ENCODE measurements around the gene SCLY.
A peak's percentile ranks its signal among the peaks of the same experiment; 100 is the strongest.
"Not testable (repeated sequence)": the region's sequence is repeated elsewhere in the genome, so short reads cannot be mapped to it uniquely, and the experiment has no call there.

Gene SCLY

DNA sequence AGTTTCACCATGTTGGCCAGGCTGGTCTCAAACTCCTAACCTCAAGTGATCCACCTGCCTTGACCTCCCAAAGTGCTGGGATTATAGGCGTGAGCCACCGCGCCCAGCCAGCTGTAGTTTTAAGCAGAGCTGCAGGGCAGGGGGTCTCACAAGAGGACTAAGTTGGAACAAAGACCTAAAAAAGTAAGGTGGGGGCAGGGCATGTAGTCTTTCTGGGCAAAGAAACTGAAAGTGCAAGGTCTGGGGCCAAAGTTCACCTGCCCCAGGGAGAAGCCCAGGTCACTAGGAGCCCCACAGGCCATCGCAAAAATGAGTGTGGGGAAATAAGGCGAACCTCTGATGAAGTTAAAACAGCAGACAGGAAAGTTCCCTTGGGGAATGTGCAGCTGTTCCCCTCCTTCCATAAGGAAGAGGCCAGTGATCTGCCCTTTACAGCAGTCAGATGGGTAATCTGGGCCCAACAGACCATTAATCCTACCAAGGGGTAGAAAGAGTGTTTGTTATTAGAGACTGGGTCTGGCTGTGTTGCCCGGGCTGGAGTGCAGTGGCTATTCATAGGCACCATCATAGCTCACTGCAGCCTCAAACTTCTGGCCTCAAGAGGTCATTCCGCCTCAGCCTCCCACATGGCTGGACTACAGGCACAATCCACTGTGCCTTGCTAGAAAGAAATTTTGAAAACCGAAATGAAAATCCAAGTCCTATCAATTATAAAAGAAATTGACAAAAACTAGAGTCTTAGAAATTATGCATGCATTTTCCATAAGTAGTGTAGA lies 2.8 kb downstream of the SCLY start:
- Histone ChIP-seq H3K4me3 (no peak overlapping the region), H3K27ac (no peak overlapping the region), H3K27me3 (no peaks in the 10 kb centered on the region), H3K9ac (no peak overlapping the region), H3K4me2 (peak overlapping the region in 3 of 11 experiments; percentile 8 to 33 (median 20); a peak in 7 of 22 replicates), H3K36me3 (peaks cover 38 to 54% (median 49%) of the 10 kb centered on the region in 11 experiments), H4K20me1 (peaks cover 0 to 6% (median 0%) of the 10 kb centered on the region in 11 experiments; a peak in 1 of 22 replicates), H3K9me3 (replicated peaks in 1 of 11) (peaks cover 0 to 11% (median 8%) of the 10 kb centered on the region in 11 experiments; a peak in 10 of 22 replicates), H3K4me1 (peaks cover 18 to 37% (median 30%) of the 10 kb centered on the region in 10 experiments)
- no peak for TF ChIP-seq Cebpa-rat (IDR thresholded peaks at IDR 0.05)

- H3K27ac ChIP-seq: no peak overlapping the region
- no peak overlapping the region for H3K9ac ChIP-seq
- H3K36me3 ChIP-seq: peaks cover 46 to 61% (median 57%) of the 10 kb centered on the region in 11 experiments
- peaks cover 0 to 6% (median 0%) of the 10 kb centered on the region in 11 experiments; a peak in 1 of 22 replicates for H4K20me1 ChIP-seq
- no peak overlapping the region for H3K4me3 ChIP-seq
- no peak for TF ChIP-seq Cebpa-rat (IDR thresholded peaks at IDR 0.05)
- no peaks in the 10 kb centered on the region for H3K27me3 ChIP-seq
- H3K4me1 ChIP-seq: peaks cover 18 to 42% (median 33%) of the 10 kb centered on the region in 10 experiments
- peaks cover 0 to 11% (median 8%) of the 10 kb centered on the region in 11 experiments; a peak in 10 of 22 replicates for H3K9me3 ChIP-seq (replicated peaks in 1 of 11)
- no peak overlapping the region for H3K4me2 ChIP-seq
Observed at GRCh38 chr2:238064376-238064775, 3.6 kb downstream of the SCLY start.

DNA sequence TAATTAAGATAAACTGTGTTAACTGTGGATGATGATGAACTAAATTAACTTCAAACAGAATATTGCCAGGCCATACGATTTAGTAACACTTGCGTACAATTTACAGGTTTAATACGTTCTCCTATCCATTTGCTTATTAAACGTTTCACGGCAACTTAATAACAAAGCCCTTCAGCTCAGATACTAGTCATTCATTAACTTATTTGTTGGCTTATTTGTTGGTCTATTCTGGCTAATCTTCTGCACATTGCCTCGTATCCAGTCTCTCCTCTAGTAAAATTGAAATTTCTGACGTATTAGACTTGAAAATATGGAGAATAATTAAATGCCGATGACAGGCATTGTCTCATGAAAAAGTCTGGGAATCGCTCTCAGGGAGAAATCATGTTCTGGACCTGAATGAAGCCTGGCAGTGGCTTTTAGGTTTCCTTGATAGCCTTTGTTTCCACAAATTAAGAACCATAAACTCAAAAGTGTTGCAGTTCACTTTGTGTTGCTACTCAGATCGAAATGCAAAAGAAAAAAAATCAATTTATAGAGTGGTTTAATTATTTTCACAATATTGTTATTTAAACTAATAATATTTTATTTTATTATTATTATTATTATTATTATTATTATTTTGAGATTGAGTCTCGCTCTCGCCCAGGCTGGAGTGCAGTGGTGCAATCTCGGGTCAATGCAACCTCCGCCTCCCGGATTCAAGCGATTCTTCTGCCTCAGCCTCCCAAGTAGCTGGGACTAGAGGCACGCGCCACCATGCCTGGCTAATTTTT lies 4.5 kb downstream of the SCLY start:
- Histone ChIP-seq H3K4me1 (peaks cover 11 to 34% (median 29%) of the 10 kb centered on the region in 10 experiments), H3K27ac (no peak overlapping the region), H3K4me2 (no peak overlapping the region), H3K9ac (no peak overlapping the region), H3K36me3 (peaks cover 55 to 70% (median 65%) of the 10 kb centered on the region in 11 experiments), H3K4me3 (no peak overlapping the region), H3K27me3 (no peaks in the 10 kb centered on the region), H4K20me1 (peaks cover 0 to 6% (median 0%) of the 10 kb centered on the region in 11 experiments; a peak in 1 of 22 replicates), H3K9me3 (replicated peaks in 1 of 11) (peaks cover 0 to 11% (median 8%) of the 10 kb centered on the region in 11 experiments; a peak in 10 of 22 replicates)
- no peak for TF ChIP-seq Cebpa-rat (IDR thresholded peaks at IDR 0.05)

GRCh38 chr2:238066218-238066617 lies 5.4 kb downstream of the SCLY start:
- Histone ChIP-seq H3K27ac (no peak overlapping the region), H3K4me3 (no peak overlapping the region), H3K27me3 (no peaks in the 10 kb centered on the region), H4K20me1 (peaks cover 0 to 6% (median 0%) of the 10 kb centered on the region in 11 experiments; a peak in 1 of 22 replicates), H3K9ac (no peak overlapping the region), H3K36me3 (peaks cover 64 to 80% (median 74%) of the 10 kb centered on the region in 11 experiments), H3K4me2 (no peak overlapping the region), H3K9me3 (replicated peaks in 1 of 11) (peaks cover 0 to 11% (median 8%) of the 10 kb centered on the region in 11 experiments; a peak in 10 of 22 replicates), H3K4me1 (peaks cover 11 to 34% (median 29%) of the 10 kb centered on the region in 10 experiments)
- TF ChIP-seq Cebpa-rat (IDR thresholded peaks at IDR 0.05): no peak

DNA sequence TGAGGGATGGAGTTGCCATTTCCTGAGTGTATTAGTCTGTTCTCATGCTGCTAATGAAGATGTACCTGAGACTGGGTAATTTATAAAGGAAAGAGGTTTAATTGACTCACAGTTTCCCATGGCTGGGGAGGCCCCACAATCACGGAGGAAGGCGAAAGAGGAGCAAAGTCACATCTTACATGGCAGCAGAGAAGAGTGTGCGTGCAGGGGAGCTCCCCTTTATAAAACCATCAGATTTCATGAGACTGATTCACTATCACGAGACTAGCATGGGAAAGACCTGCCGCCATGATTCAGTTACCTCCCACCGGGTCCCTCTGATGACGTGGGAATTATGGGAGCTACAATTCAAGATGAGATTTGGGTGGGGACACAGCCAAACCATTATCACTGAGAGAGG lies 5.9 kb downstream of the SCLY start:
- H3K4me3 ChIP-seq, H4K20me1 ChIP-seq, H3K27me3 ChIP-seq, H3K27ac ChIP-seq, H3K4me2 ChIP-seq, H3K9ac ChIP-seq: not testable (repeated sequence)
- Histone ChIP-seq H3K4me1 (peaks cover 9 to 31% (median 26%) of the 10 kb centered on the region in 10 experiments), H3K9me3 (replicated peaks in 1 of 11) (peaks cover under 1 to 13% (median 10%) of the 10 kb centered on the region in 11 experiments; a peak in 12 of 22 replicates), H3K36me3 (peaks cover 69 to 85% (median 79%) of the 10 kb centered on the region in 11 experiments)

GRCh38 chr2:238067939-238068338 lies 7.1 kb downstream of the SCLY start:
- no peak overlapping the region for H3K9ac ChIP-seq
- H3K4me1 ChIP-seq: peaks cover 0 to 19% (median 14%) of the 10 kb centered on the region in 10 experiments; a peak in 12 of 20 replicates
- TF ChIP-seq Cebpa-rat (IDR thresholded peaks at IDR 0.05): no peak
- H3K36me3 ChIP-seq: peaks cover 81 to 97% (median 91%) of the 10 kb centered on the region in 11 experiments
- no peak overlapping the region for H3K4me3 ChIP-seq
- no peak overlapping the region for H3K27ac ChIP-seq
- H3K9me3 ChIP-seq (replicated peaks in 1 of 11): peaks cover 12 to 26% (median 17%) of the 10 kb centered on the region in 11 experiments
- H3K27me3 ChIP-seq: no peaks in the 10 kb centered on the region
- peaks cover 0 to 6% (median 0%) of the 10 kb centered on the region in 11 experiments; a peak in 1 of 22 replicates for H4K20me1 ChIP-seq
- H3K4me2 ChIP-seq: no peak overlapping the region

GRCh38 chr2:238069021-238069709 lies 8.4 kb downstream of the SCLY start:
- Histone ChIP-seq H3K27ac (no peak overlapping the region), H3K36me3 (peaks cover 92 to 100% (median 99%) of the 10 kb centered on the region in 11 experiments), H3K4me1 (peaks cover 0 to 11% (median 5%) of the 10 kb centered on the region in 10 experiments; a peak in 4 of 20 replicates), H3K4me3 (no peak overlapping the region), H3K4me2 (no peak overlapping the region; a peak in 2 of 22 replicates), H4K20me1 (0 out of 22 replicates have a peak, but pooled peaks cover 0 to 6% (median 0%) of the 10 kb centered on the region in 11 experiments), H3K9me3 (replicated peaks in 1 of 11) (peaks cover 19 to 38% (median 28%) of the 10 kb centered on the region in 11 experiments), H3K27me3 (no peaks in the 10 kb centered on the region), H3K9ac (no peak overlapping the region)
- TF ChIP-seq Cebpa-rat (IDR thresholded peaks at IDR 0.05): no peak

- Histone ChIP-seq H3K9ac (no peak overlapping the region), H3K36me3 (peaks cover 91 to 100% (median 98%) of the 10 kb centered on the region in 11 experiments), H3K4me1 (peaks cover 0 to 11% (median 5%) of the 10 kb centered on the region in 10 experiments; a peak in 4 of 20 replicates), H3K4me3 (no peak overlapping the region), H3K27ac (no peak overlapping the region), H3K27me3 (no peaks in the 10 kb centered on the region), H3K9me3 (replicated peaks in 1 of 11) (peaks cover 19 to 43% (median 31%) of the 10 kb centered on the region in 11 experiments), H3K4me2 (no peak overlapping the region; a peak in 1 of 22 replicates), H4K20me1 (0 out of 22 replicates have a peak, but pooled peaks cover 0 to 6% (median 0%) of the 10 kb centered on the region in 11 experiments)
- no peak for TF ChIP-seq Cebpa-rat (IDR thresholded peaks at IDR 0.05)
Observed at GRCh38 chr2:238069877-238070276, 9.1 kb downstream of the SCLY start.

Measured in BLaER1 treated with 17β-estradiol and CSF1 and Interleukin-3, amounts not matched to agents 10 nM and 100 nM (cell line).